Measurements from ENCODE around the gene MACF1.

- TF ChIP-seq EP300 (IDR thresholded peaks at IDR 0.05) (no peak), POLR2AphosphoS5 (IDR thresholded peaks at IDR 0.05) (peak in 2 of 3 donors; percentile 18 to 71), POLR2A (IDR thresholded peaks at IDR 0.05) (no peak)
- TF ChIP-seq, protein P1, sequence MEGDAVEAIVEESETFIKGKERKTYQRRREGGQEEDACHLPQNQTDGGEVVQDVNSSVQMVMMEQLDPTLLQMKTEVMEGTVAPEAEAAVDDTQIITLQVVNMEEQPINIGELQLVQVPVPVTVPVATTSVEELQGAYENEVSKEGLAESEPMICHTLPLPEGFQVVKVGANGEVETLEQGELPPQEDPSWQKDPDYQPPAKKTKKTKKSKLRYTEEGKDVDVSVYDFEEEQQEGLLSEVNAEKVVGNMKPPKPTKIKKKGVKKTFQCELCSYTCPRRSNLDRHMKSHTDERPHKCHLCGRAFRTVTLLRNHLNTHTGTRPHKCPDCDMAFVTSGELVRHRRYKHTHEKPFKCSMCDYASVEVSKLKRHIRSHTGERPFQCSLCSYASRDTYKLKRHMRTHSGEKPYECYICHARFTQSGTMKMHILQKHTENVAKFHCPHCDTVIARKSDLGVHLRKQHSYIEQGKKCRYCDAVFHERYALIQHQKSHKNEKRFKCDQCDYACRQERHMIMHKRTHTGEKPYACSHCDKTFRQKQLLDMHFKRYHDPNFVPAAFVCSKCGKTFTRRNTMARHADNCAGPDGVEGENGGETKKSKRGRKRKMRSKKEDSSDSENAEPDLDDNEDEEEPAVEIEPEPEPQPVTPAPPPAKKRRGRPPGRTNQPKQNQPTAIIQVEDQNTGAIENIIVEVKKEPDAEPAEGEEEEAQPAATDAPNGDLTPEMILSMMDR (IDR thresholded peaks at IDR 0.05) = peak in 5 of 7 experiments; percentile 83 to 91 (median 90)
Observed at GRCh38 chr1:39258146-39258924, 53.8 kb downstream of the MACF1 start.
